ENCODE measurements around the gene AP5M1.

DNA sequence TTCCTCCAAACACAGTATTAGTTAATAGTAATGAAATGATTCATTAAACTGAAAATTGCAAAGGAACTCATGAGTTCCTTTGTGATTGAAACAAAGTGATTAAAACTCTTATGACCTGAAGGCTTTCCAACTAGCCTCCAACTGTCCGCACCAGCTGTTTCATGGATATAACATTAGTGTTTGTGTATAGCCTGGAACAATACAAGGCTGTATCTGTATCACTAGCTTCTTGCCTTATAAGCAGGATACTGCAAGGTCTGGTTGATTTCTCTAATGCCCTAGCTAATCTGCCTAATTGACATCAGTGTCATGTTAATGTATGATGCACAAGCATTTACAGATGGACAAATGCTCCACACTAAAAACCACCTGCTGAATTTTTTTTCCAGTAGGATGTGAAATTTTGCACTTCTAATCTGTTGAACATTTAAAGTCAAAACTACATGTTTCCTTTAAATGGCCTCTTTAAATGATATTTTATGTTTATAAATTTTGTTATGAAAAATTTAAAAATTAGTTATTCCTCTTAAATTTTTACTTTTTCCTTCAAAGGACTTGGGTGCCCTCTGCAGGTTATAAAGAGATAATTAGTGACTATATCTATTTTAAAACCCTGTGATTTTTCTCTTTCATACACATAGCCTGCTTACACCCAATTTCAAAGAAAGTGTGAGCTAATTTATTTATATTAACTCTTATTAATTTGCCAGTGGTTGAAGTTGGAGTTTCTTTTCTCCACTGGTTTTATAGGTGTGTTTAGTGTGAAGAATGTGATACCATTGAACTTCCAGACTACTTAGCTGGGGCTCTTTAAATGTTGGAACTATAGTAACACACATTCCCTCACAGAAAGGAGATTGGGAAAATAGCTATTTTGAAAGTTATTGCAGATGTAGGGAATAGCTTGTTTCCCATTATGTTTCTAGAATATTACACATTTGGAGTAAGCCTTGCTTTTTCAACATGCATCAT lies 25.4 kb downstream of the AP5M1 start:
- TF ChIP-seq POLR2A (IDR thresholded peaks at IDR 0.05; ENCODE audit: low read length) (no peak), GATA1 (IDR thresholded peaks at IDR 0.05; ENCODE audit: low read depth, low read length) (no peak)

Measured in erythroblast (primary cell).